Thyroid gland (tissue), 4 donors: Measurements from ENCODE around the gene UBAP1L. TPM values are rescaled to one million over a fixed set of nuclear protein-coding genes. Genes with fewer than 3 reads are reported as not detected.

Source experiments
- DNase-seq, 2 donors: peaks; one replicate each; pipeline ENCODE4 v3.0.0-alpha.2; 2019
- H3K27ac ChIP-seq, 3 donors: fragments of 200-600 bp; sonication (generic); 1 replicate in 2 of 3; 2 replicates in 1 of 3; pipeline ENCODE4 v1.5.1; 2016 to 2019; ENCODE audit warnings: mild to moderate bottlenecking in 1 of 3, moderate library complexity in 1 of 3
- H3K27me3 ChIP-seq: fragments of 200-600 bp; sonication (generic); one replicate; pipeline ENCODE4 v1.5.1; 2019
- H3K36me3 ChIP-seq, 2 donors: fragments of 200-600 bp; sonication (generic); one replicate each; pipeline ENCODE4 v1.5.1; 2016 to 2019
- H3K4me1 ChIP-seq, 2 donors: fragments of 200-600 bp; sonication (generic); one replicate each; pipeline ENCODE4 v1.5.1; 2017 to 2019
- H3K4me3 ChIP-seq, 3 donors: fragments of 200-600 bp; sonication (generic); replicated peaks in 1 of 3; 1 replicate in 2 of 3; 2 replicates in 1 of 3; pipeline ENCODE4 v1.5.1; 2016; ENCODE audit warnings: mild to moderate bottlenecking in 1 of 3
- H3K9me3 ChIP-seq: fragments of 200-600 bp; sonication (generic); one replicate; pipeline ENCODE4 v1.5.1; 2017
- POLR2A ChIP-seq, 2 donors: fragments of 450-650 bp; IDR thresholded peaks; one replicate each; pipeline ENCODE4 v1.6.1; 2017; ENCODE audit warnings: antibody characterized with exemption in 2 of 2, mild to moderate bottlenecking in 2 of 2, moderate library complexity in 1 of 2
- WGBS, 2 donors: methylation state at CpG; one replicate each; pipeline ENCODE4 v1.1.5; 2017; 5-methylcytosine and 5-hydroxymethylcytosine counted together
- intact Hi-C: fragments of 100-400 bp; cut with DNase I; formaldehyde crosslinking; loops from one replicate; pipeline ENCODE4 v1.15.1; 2023
- total RNA-seq, 4 donors: library from RNA; depleted of rRNA; stranded (reverse); fragments of >200 nt; gene quantifications; one replicate each; pipeline ENCODE4 v1.2.3, GENCODE V29; 2016
- TF ChIP-seq, protein P1 (sequence below), 6 experiments: fragments of 200-600 bp in 3 of 6; fragments of 450-650 bp in 3 of 6; sonication (generic) in 3 of 6; IDR thresholded peaks; one replicate each; pipeline ENCODE4 v1.5.1; 2016 to 2019; ENCODE audit warnings: antibody characterized with exemption in 6 of 6, mild to moderate bottlenecking in 2 of 6, inconsistent platforms in 1 of 6, moderate library complexity in 1 of 6

UBAP1L gene
- total RNA-seq, 4 donors from 2014 or later: 8.1 to 12.6 (median 8.8) TPM

DNA sequence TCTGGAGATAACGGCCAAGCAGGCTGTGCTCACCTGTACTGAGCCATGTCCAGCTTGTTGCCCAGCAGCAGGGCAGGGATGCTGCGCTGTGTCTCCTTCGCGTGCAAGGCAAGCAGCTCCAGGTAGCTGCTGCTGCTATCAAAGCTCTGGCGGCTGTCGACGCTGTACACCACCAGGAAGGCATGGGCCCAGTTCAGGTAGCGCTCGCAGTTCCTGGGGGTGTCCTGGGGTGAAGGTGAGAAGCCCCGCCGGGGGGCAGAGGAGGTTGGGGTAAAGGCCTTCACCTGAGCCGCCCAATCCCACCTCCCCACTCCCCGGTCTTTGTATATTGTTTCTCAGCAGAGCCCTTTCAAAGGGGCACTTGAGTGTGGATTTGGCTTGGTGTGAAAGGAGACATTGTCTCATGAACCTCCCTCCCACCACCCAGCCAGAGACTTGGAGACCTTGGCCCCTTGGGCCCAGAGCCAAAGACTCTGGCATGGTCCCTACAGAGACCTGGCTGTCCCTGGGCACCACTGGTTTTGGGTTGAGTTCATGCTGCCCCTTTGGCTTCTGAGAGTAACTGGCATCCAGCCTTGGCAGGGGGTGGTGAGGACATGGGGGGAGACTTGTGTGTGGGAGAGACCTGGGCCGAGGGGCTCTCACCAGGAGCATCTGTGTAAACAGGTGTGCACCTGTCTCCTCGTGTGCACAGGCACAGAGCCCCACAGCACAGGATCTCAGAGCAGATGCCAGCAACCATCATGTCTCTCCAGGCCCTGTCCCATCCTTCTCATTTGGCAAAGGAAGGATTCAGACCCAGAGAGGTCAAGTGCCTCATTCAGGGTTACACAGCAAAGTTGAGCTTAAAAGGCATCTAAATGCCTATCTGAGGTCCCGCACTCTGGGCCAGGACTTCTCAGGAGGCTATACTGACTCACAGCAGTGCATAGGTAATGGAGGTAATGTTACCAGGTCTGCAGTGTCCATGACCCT lies 56.3 kb downstream of the UBAP1L start:
- Histone ChIP-seq H3K4me3 (no peak overlapping the region), H3K4me1 (peaks cover 0 to 9% of the 10 kb centered on the region in 2 donors), H3K27ac (no peak overlapping the region), H3K36me3 (no peaks in the 10 kb centered on the region), H3K9me3 (no peaks in the 10 kb centered on the region), H3K27me3 (no peaks in the 10 kb centered on the region)
- TF ChIP-seq, protein P1, sequence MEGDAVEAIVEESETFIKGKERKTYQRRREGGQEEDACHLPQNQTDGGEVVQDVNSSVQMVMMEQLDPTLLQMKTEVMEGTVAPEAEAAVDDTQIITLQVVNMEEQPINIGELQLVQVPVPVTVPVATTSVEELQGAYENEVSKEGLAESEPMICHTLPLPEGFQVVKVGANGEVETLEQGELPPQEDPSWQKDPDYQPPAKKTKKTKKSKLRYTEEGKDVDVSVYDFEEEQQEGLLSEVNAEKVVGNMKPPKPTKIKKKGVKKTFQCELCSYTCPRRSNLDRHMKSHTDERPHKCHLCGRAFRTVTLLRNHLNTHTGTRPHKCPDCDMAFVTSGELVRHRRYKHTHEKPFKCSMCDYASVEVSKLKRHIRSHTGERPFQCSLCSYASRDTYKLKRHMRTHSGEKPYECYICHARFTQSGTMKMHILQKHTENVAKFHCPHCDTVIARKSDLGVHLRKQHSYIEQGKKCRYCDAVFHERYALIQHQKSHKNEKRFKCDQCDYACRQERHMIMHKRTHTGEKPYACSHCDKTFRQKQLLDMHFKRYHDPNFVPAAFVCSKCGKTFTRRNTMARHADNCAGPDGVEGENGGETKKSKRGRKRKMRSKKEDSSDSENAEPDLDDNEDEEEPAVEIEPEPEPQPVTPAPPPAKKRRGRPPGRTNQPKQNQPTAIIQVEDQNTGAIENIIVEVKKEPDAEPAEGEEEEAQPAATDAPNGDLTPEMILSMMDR (IDR thresholded peaks at IDR 0.05): no peak
- no peak for TF ChIP-seq POLR2A (IDR thresholded peaks at IDR 0.05)
- intact Hi-C loops: no loop called here
- DNase-seq: no peak
- 86 to 94% methylated on average over 9 to 15 of the region's 16 CpGs for WGBS, 2 donors

DNA sequence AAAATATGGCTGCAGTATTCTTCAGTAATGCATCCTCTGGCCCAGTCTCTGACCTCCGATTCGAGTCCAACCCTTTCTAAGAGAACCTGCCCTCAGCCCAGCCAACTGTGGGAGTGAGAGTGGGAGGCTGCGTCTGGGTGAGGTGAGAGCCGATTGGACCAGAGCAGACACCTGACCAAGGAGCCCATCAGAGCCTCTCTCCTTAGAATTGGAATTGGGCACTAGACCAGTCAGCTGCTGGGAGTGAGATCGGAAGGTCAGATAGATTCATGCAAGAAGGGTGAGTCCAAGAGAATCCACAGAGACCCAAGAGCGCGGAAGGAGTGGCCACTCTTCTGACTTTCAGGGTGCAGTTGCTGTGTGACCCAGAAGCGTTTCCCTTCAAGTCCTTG lies 57.5 kb downstream of the UBAP1L start:
- peaks cover 0 to 9% of the 10 kb centered on the region in 2 donors for H3K4me1 ChIP-seq
- no peaks in the 10 kb centered on the region for H3K9me3 ChIP-seq
- TF ChIP-seq POLR2A (IDR thresholded peaks at IDR 0.05): no peak
- TF ChIP-seq, protein P1 (IDR thresholded peaks at IDR 0.05): no peak
- no peak overlapping the region for H3K27ac ChIP-seq
- H3K27me3 ChIP-seq: no peaks in the 10 kb centered on the region
- DNase-seq: no peak
- intact Hi-C loops: no loop called here
- H3K4me3 ChIP-seq: no peak overlapping the region
- 89 to 95% methylated on average over 8 of the region's 8 CpGs for WGBS, 2 donors
- no peaks in the 10 kb centered on the region for H3K36me3 ChIP-seq

DNA sequence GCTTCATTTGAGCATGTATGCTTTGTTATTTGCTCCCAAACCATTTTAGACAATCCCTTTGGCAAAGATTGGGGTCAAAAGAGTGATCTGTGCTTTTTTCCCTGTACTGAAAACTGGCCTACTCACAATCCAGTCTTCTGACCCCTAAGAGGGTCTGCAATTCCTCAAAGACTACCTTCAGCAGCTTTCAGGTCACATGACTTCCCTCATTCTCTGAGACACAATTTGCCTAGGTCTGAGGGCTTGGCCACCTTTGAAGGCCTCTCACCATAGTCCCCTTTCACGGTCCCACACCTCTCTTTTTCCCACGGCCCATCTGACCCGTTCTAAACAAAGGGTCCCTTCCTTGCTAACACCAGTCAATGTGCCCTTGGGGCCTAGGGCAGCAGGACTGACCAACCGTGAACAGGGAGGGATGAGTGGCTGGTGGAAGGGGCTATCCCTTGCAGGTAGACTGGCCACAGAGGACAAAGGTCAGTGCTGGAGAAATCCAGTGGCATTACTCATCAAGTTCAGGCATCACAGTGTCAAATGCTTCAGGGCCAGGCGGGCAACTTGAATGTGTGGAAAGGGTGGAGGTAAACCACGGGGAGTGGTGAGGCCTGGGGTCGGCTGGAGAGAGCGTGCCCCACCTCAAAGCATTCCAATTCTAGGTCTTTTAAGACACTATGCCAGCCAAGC lies 58.0 kb downstream of the UBAP1L start:
- intact Hi-C loops: no loop called here
- Histone ChIP-seq H3K36me3 (no peaks in the 10 kb centered on the region), H3K4me1 (peaks cover 0 to 9% of the 10 kb centered on the region in 2 donors), H3K27ac (no peak overlapping the region), H3K27me3 (no peaks in the 10 kb centered on the region), H3K4me3 (no peak overlapping the region), H3K9me3 (no peaks in the 10 kb centered on the region)
- no peak for TF ChIP-seq POLR2A (IDR thresholded peaks at IDR 0.05)
- TF ChIP-seq, protein P1 (IDR thresholded peaks at IDR 0.05): no peak
- WGBS, 2 donors: 77 to 83% methylated on average over 8 of the region's 8 CpGs
- no peak for DNase-seq

DNA sequence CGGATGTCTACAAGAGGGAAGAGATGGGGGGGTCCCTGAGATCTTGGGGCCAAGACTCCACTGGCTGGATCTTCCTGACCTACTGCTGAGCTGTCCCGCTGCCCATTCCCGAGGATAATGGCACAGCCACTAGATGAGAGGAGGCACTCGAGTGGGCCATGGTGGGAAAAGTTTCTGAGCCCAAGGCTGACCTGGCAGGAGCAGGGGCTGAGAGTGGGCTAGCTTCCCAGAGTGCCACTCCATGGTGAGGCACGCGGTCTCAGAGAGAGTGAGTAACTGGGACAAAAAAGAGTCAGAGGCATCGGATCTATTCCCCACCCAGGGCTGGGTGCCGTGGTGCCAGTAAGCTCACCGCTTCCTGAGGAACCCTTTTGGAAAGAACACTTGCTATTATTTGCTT lies 58.9 kb downstream of the UBAP1L start:
- intact Hi-C loops: no loop called here
- Histone ChIP-seq H3K27me3 (no peaks in the 10 kb centered on the region), H3K27ac (no peak overlapping the region), H3K4me1 (peaks cover 0 to 8% of the 10 kb centered on the region in 2 donors), H3K4me3 (no peak overlapping the region), H3K9me3 (no peaks in the 10 kb centered on the region), H3K36me3 (no peaks in the 10 kb centered on the region)
- TF ChIP-seq, protein P1 (IDR thresholded peaks at IDR 0.05): no peak
- no peak for TF ChIP-seq POLR2A (IDR thresholded peaks at IDR 0.05)
- DNase-seq: no peak
- 81 to 82% methylated on average over 9 of the region's 9 CpGs for WGBS, 2 donors
